Measurements from ENCODE around the gene DUSP6.

GRCh38 chr12:89393551-89394121, 41.3 kb upstream of the DUSP6 start:
- no peak for TF ChIP-seq CTCF (IDR thresholded peaks at IDR 0.05)
- no peak for TF ChIP-seq POLR2A (IDR thresholded peaks at IDR 0.05)
